Endodermal cell (in vitro differentiated cells): Measurements from ENCODE around the gene RPL27. TPM values are rescaled to one million over a fixed set of nuclear protein-coding genes. Genes with fewer than 3 reads are reported as not detected.
A peak's percentile ranks its signal among the peaks of the same experiment; 100 is the strongest.

Source experiments
- DNase-seq: peaks from one replicate; pipeline ENCODE4 v3.0.0-alpha.2; 2017
- H3K27ac ChIP-seq: 2 replicates; pipeline ENCODE4 v1.5.1; 2013; ENCODE audit warnings: mild to moderate bottlenecking, low read depth, low read length, moderate library complexity
- H3K27me3 ChIP-seq: 2 replicates; pipeline ENCODE4 v1.6.1; 2013; ENCODE audit warnings: mild to moderate bottlenecking, low read length, moderate library complexity; ENCODE audit not compliant: insufficient read depth, control insufficient read depth, poor library complexity, severe bottlenecking
- H3K36me3 ChIP-seq: 2 replicates; pipeline ENCODE4 v1.7.0; 2013; ENCODE audit warnings: mild to moderate bottlenecking, low read length, moderate library complexity; ENCODE audit not compliant: control insufficient read depth, insufficient read depth
- H3K4me1 ChIP-seq: one replicate; pipeline ENCODE4 v1.7.0; 2013; ENCODE audit warnings: low read length; ENCODE audit not compliant: control insufficient read depth, insufficient read depth
- H3K4me3 ChIP-seq: 2 replicates; pipeline ENCODE4 v1.5.1; 2013; ENCODE audit warnings: mild to moderate bottlenecking, low read length, moderate library complexity
- H3K9ac ChIP-seq: 2 replicates; pipeline ENCODE4 v1.6.1; 2013; ENCODE audit warnings: mild to moderate bottlenecking, low read length, moderate library complexity; ENCODE audit not compliant: poor library complexity, severe bottlenecking; ENCODE audit errors: extremely low read depth
- H3K9me3 ChIP-seq: 2 replicates; pipeline ENCODE4 v1.6.1; 2013; ENCODE audit warnings: mild to moderate bottlenecking, low read length, moderate library complexity; ENCODE audit not compliant: control insufficient read depth
- H3K27ac Mint-ChIP-seq: 2 replicates; pipeline ENCODE4 v1.8.0; 2020; ENCODE audit warnings: mixed read lengths
- H3K27me3 Mint-ChIP-seq: 2 replicates; pipeline ENCODE4 v1.8.0; 2021; ENCODE audit warnings: mild to moderate bottlenecking, mixed read lengths; ENCODE audit not compliant: insufficient read depth
- H3K36me3 Mint-ChIP-seq: 2 replicates; pipeline ENCODE4 v1.8.0; 2020; ENCODE audit warnings: low read depth, mixed read lengths
- H3K4me1 Mint-ChIP-seq: 2 replicates; pipeline ENCODE4 v1.8.0; 2020; ENCODE audit warnings: mixed read lengths
- H3K4me3 Mint-ChIP-seq: 2 replicates; pipeline ENCODE4 v1.8.0; 2020; ENCODE audit warnings: mild to moderate bottlenecking, moderate library complexity, mixed read lengths
- H3K9me3 Mint-ChIP-seq: 2 replicates; pipeline ENCODE4 v1.8.0; 2020; ENCODE audit warnings: mild to moderate bottlenecking, mixed read lengths
- CTCF ChIP-seq: fragments of 200-600 bp; sonication (generic); conservative IDR thresholded peaks from 2 replicates; pipeline ENCODE4 v1.5.0; 2021; ENCODE audit warnings: antibody characterized with exemption, mild to moderate bottlenecking
- WGBS, 2 experiments: methylation state at CpG; one replicate each; pipeline versions ENCODE4 v1.1.5 to v1.1.7; 2013; ENCODE audit warnings: missing lambda C conversion rate in 2 of 2, mixed read lengths in 1 of 2; ENCODE audit not compliant: insufficient coverage in 1 of 2, insufficient read length in 1 of 2; 5-methylcytosine and 5-hydroxymethylcytosine counted together
- long read RNA-seq, 4 experiments: library from polyadenylated mRNA in 2 of 4; library from RNA in 1 of 4; library from capped mRNA in 1 of 4; stranded (forward) in 3 of 4; unstranded in 1 of 4; transcript quantifications; one replicate each; pipeline ENCODE4 v2.0.0, GENCODE V29; 2020 to 2021; ENCODE audit warnings: inconsistent platforms in 1 of 4
- polyA plus RNA-seq, 2 experiments: library from polyadenylated mRNA; stranded (reverse); fragments of 50-300 nt; gene quantifications; one replicate each; pipeline ENCODE4 v1.2.3, GENCODE V29; 2013
- total RNA-seq, 2 donors: library from RNA; stranded (reverse); fragmentation: NEBNext Ultra II Directional in 1 of 2; extraction: Animal tissue kit (Norgen Biotek cat#: 25700) in 1 of 2; gene quantifications; 2 replicates in 1 of 2; 3 replicates in 1 of 2; pipeline ENCODE4 v1.2.1, GENCODE V29; 2021

Gene RPL27
- total RNA-seq: 1,000 to 10,000 TPM; 1,077 to 1,196 TPM
- 1,840 TPM for polyA plus RNA-seq (2013, experiment 1 of 2)
- 1,865 TPM for polyA plus RNA-seq (2013, experiment 2 of 2)
- long read RNA-seq, experiment 1, transcript RPL27-201 (5 exons, 505 nt): minor isoform, 308 of 946 reads
- long read RNA-seq, experiment 1, transcript RPL27-208 (3 exons, 1,872 nt): minor isoform, 21 of 946 reads
- long read RNA-seq, experiment 1, transcript RPL27-206 (4 exons, 730 nt): major isoform, 580 of 946 reads
- long read RNA-seq, experiment 1, partial matches to known transcripts: 21 of 946 reads
- long read RNA-seq, experiment 1, other reads (novel, unspliced or antisense): 16 of 946 reads
- long read RNA-seq, experiment 2, transcript RPL27-201 (5 exons, 505 nt): major isoform, 192 of 238 reads
- long read RNA-seq, experiment 2, transcript RPL27-206 (4 exons, 730 nt): minor isoform, 41 of 238 reads
- long read RNA-seq, experiment 2, partial matches to known transcripts: 1 of 238 reads
- long read RNA-seq, experiment 2, other reads (novel, unspliced or antisense): 3 of 238 reads
- long read RNA-seq, experiment 3, transcript RPL27-208 (3 exons, 1,872 nt): minor isoform, 9 of 293 reads
- long read RNA-seq, experiment 3, transcript RPL27-201 (5 exons, 505 nt): major isoform, 228 of 293 reads
- long read RNA-seq, experiment 3, transcript RPL27-206 (4 exons, 730 nt): minor isoform, 45 of 293 reads
- long read RNA-seq, experiment 3, partial matches to known transcripts: 5 of 293 reads
- long read RNA-seq, experiment 3, other reads (novel, unspliced or antisense): 6 of 293 reads
- long read RNA-seq, experiment 4, transcript RPL27-206 (4 exons, 730 nt): major isoform, 16 of 30 reads
- long read RNA-seq, experiment 4, transcript RPL27-201 (5 exons, 505 nt): minor isoform, 6 of 30 reads
- long read RNA-seq, experiment 4, partial matches to known transcripts: 1 of 30 reads
- long read RNA-seq, experiment 4, other reads (novel, unspliced or antisense): 5 of 30 reads

GRCh38 chr17:42997984-42998938, at the start of gene RPL27:
Gene RPL27, plus strand, starts transcription at chr17:42998419. Its CDS starts 332 bp downstream, at chr17:42998751.
- peak; percentile 100 for DNase-seq
- Mint-ChIP-seq H3K27ac (peak within 1 kb of the TSS; percentile 98), H3K27me3 (no peaks in the 10 kb centered on the region), H3K36me3 (peaks cover 52% of the 10 kb centered on the region), H3K4me1 (peaks cover 18% of the 10 kb centered on the region), H3K9me3 (no peaks in the 10 kb centered on the region), H3K4me3 (peak within 1 kb of the TSS; percentile 99)
- Histone ChIP-seq H3K4me3 (peak within 1 kb of the TSS; percentile 99), H3K4me1 (peaks cover 7% of the 10 kb centered on the region), H3K9ac (peak within 1 kb of the TSS; percentile 99), H3K27ac (peak within 1 kb of the TSS; percentile 99), H3K36me3 (peaks cover 61% of the 10 kb centered on the region), H3K27me3 (no peaks in the 10 kb centered on the region), H3K9me3 (no peaks in the 10 kb centered on the region)
- peak; percentile 84 for TF ChIP-seq CTCF
- WGBS, 2 experiments: 0 to 1% methylated on average over 18 to 49 of the region's 49 CpGs

- no peak for TF ChIP-seq CTCF
Observed at GRCh38 chr17:42950044-42950783, 48.0 kb upstream of the RPL27 start.

More at GRCh38 chr17:42950044-42950783, 48.0 kb upstream of the RPL27 start:
- H3K36me3 Mint-ChIP-seq: peaks cover 47% of the 10 kb centered on the region
- Histone ChIP-seq H3K27me3 (no peaks in the 10 kb centered on the region), H3K27ac (no peak overlapping the region), H3K36me3 (peaks cover 59% of the 10 kb centered on the region), H3K4me1 (no peaks in the 10 kb centered on the region), H3K9ac (no peak overlapping the region), H3K9me3 (no peaks in the 10 kb centered on the region), H3K4me3 (no peak overlapping the region)
- no peak overlapping the region for H3K27ac Mint-ChIP-seq
- H3K27me3 Mint-ChIP-seq: no peaks in the 10 kb centered on the region
- H3K9me3 Mint-ChIP-seq: no peaks in the 10 kb centered on the region
- DNase-seq: no peak
- H3K4me1 Mint-ChIP-seq: no peaks in the 10 kb centered on the region
- WGBS, 2 experiments: 94 to 96% methylated on average over 5 to 13 of the region's 13 CpGs
- H3K4me3 Mint-ChIP-seq: no peak overlapping the region
